Suprapubic skin (tissue), 4 donors: ENCODE data around the gene PCBP3. TPM values are rescaled to one million over a fixed set of nuclear protein-coding genes. Genes with fewer than 3 reads are reported as not detected.
A peak's percentile ranks its signal among the peaks of the same experiment; 100 is the strongest.
"Not testable (repeated sequence)": the region's sequence is repeated elsewhere in the genome, so short reads cannot be mapped to it uniquely, and the experiment has no call there.

Experiments
- DNase-seq, 2 donors: peaks; one replicate each; pipeline ENCODE4 v3.0.0-alpha.2; 2019; ENCODE audit warnings: low spot score in 2 of 2
- H3K27ac ChIP-seq: fragments of 200-600 bp; sonication (generic); one replicate; pipeline ENCODE4 v1.5.1; 2019
- H3K27me3 ChIP-seq: fragments of 200-600 bp; sonication (generic); one replicate; pipeline ENCODE4 v1.5.1; 2019
- H3K36me3 ChIP-seq: fragments of 200-600 bp; sonication (generic); one replicate; pipeline ENCODE4 v1.5.1; 2019
- H3K4me1 ChIP-seq: fragments of 200-600 bp; sonication (generic); one replicate; pipeline ENCODE4 v1.5.1; 2019
- H3K4me3 ChIP-seq: fragments of 200-600 bp; sonication (generic); one replicate; pipeline ENCODE4 v1.5.1; 2019; ENCODE audit warnings: mild to moderate bottlenecking
- H3K9me3 ChIP-seq: fragments of 200-600 bp; sonication (generic); one replicate; pipeline ENCODE4 v1.5.1; 2019
- EP300 ChIP-seq: sonication (generic); formaldehyde crosslinking; IDR thresholded peaks from one replicate; pipeline ENCODE4 v1.6.1; 2017; ENCODE audit warnings: antibody characterized with exemption
- POLR2A ChIP-seq, 2 donors: fragments of 450-650 bp; IDR thresholded peaks; one replicate each; pipeline ENCODE4 v1.6.1; 2017; ENCODE audit warnings: antibody characterized with exemption in 2 of 2, mild to moderate bottlenecking in 2 of 2, moderate library complexity in 2 of 2
- POLR2AphosphoS5 ChIP-seq, 3 donors: sonication (generic); formaldehyde crosslinking; IDR thresholded peaks; one replicate each; pipeline ENCODE4 v1.6.1; 2017; ENCODE audit warnings: antibody characterized with exemption in 3 of 3
- WGBS: methylation state at CpG from one replicate; pipeline ENCODE4 v1.1.5; 2018; 5-methylcytosine and 5-hydroxymethylcytosine counted together
- total RNA-seq, 4 donors: library from RNA; depleted of rRNA; stranded (reverse); fragments of >200 nt; gene quantifications; one replicate each; pipeline ENCODE4 v1.1.0, GENCODE V29; 2016
- TF ChIP-seq, protein P1 (sequence below), 2 donors: fragments of 200-600 bp in 1 of 2; fragments of 450-650 bp in 1 of 2; sonication (generic) in 1 of 2; IDR thresholded peaks; one replicate each; pipeline ENCODE4 v1.5.1; 2016 to 2019; ENCODE audit warnings: antibody characterized with exemption in 2 of 2, mild to moderate bottlenecking in 1 of 2, moderate library complexity in 1 of 2

PCBP3 gene
- total RNA-seq, 4 donors from 2014 or later, result 0.97 to 7.3 (median 2.7) TPM

GRCh38 chr21:45948576-45949141, 305.1 kb downstream of the PCBP3 start:
- Histone ChIP-seq H3K36me3 (no peaks in the 10 kb centered on the region), H3K9me3 (no peaks in the 10 kb centered on the region), H3K4me3 (no peak overlapping the region), H3K27ac (peak overlapping the region; percentile 78), H3K4me1 (peaks cover 29% of the 10 kb centered on the region), H3K27me3 (no peaks in the 10 kb centered on the region)
- TF ChIP-seq POLR2AphosphoS5 (IDR thresholded peaks at IDR 0.05), result no peak
- no peak for TF ChIP-seq POLR2A (IDR thresholded peaks at IDR 0.05)
- TF ChIP-seq EP300, result no peak
- TF ChIP-seq, protein P1, sequence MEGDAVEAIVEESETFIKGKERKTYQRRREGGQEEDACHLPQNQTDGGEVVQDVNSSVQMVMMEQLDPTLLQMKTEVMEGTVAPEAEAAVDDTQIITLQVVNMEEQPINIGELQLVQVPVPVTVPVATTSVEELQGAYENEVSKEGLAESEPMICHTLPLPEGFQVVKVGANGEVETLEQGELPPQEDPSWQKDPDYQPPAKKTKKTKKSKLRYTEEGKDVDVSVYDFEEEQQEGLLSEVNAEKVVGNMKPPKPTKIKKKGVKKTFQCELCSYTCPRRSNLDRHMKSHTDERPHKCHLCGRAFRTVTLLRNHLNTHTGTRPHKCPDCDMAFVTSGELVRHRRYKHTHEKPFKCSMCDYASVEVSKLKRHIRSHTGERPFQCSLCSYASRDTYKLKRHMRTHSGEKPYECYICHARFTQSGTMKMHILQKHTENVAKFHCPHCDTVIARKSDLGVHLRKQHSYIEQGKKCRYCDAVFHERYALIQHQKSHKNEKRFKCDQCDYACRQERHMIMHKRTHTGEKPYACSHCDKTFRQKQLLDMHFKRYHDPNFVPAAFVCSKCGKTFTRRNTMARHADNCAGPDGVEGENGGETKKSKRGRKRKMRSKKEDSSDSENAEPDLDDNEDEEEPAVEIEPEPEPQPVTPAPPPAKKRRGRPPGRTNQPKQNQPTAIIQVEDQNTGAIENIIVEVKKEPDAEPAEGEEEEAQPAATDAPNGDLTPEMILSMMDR (IDR thresholded peaks at IDR 0.05), result no peak
- DNase-seq, result peak in 1 of 2 donors; percentile 64
- 74% methylated on average over 24 of the region's 29 CpGs for WGBS

- 54% methylated on average over 29 of the region's 35 CpGs for whole genome bisulfite sequencing
- Histone ChIP-seq H3K9me3 (no peaks in the 10 kb centered on the region), H3K4me3 (peak overlapping the region; percentile 29), H3K36me3 (no peaks in the 10 kb centered on the region), H3K27ac (peak overlapping the region; percentile 78), H3K4me1 (peaks cover 39% of the 10 kb centered on the region), H3K27me3 (no peaks in the 10 kb centered on the region)
- DNase-seq, result peak; percentile 78 to 87
- TF ChIP-seq, protein P1 (IDR thresholded peaks at IDR 0.05), result no peak
- TF ChIP-seq EP300 (no peak), POLR2AphosphoS5 (IDR thresholded peaks at IDR 0.05) (no peak)
These were observed 306.6 kb downstream of the PCBP3 start for GRCh38 chr21:45949928-45950739.

DNA sequence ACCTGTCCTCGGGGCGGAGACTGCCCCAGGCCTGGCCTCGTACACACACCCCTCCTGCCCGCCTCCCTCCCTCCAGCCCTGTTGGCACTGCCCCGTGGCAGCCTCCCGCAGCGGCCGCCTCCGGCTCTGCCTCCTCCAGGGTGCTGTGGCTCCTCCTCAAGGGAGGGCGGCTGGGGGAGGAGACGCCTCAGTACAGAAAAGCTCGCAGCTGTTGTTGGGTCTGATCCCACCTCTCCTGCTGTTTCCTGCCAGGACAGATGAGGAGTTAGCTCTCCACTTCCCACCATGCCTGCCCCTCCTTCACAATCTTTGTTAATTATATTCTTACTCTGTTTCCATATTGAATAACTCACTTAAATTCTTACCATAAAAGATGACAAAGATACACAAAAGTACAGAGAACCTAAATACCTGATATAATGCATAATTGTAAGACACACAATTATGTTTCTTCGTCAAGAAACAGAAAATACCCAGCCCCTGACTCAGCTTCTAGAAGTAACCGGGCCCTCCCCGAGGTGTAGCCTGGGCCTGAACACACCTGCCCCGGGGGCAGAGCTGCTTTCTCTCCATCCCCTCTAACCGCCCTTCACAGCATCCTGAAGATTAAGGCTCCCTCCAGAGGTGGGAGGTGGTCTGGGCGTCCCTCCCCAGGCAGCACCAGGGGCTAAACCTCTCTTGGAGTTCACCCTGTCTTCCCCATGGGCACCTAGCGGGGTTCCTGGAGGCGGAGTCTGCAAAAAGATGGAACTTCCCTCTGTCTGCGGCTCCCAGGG, 307.4 kb downstream of the PCBP3 start:
- Histone ChIP-seq H3K36me3 (no peaks in the 10 kb centered on the region), H3K4me1 (peaks cover 39% of the 10 kb centered on the region), H3K27me3 (no peaks in the 10 kb centered on the region), H3K9me3 (no peaks in the 10 kb centered on the region), H3K27ac (peak overlapping the region; percentile 78), H3K4me3 (peak overlapping the region; percentile 29)
- peak in 1 of 2 donors; percentile 77 for DNase-seq
- TF ChIP-seq EP300, result no peak
- TF ChIP-seq POLR2AphosphoS5 (IDR thresholded peaks at IDR 0.05), result no peak
- no peak for TF ChIP-seq POLR2A (IDR thresholded peaks at IDR 0.05)
- TF ChIP-seq, protein P1 (IDR thresholded peaks at IDR 0.05), result no peak
- 37% methylated on average over 17 of the region's 21 CpGs for WGBS

GRCh38 chr21:45951676-45952075, 308.2 kb downstream of the PCBP3 start:
- H3K36me3 ChIP-seq, result no peaks in the 10 kb centered on the region
- peak in 1 of 2 donors; percentile 46 for DNase-seq
- peaks cover 39% of the 10 kb centered on the region for H3K4me1 ChIP-seq
- TF ChIP-seq EP300 (no peak), POLR2A (IDR thresholded peaks at IDR 0.05) (no peak), POLR2AphosphoS5 (IDR thresholded peaks at IDR 0.05) (no peak)
- TF ChIP-seq, protein P1 (IDR thresholded peaks at IDR 0.05), result no peak
- no peak overlapping the region for H3K4me3 ChIP-seq
- H3K9me3 ChIP-seq, result no peaks in the 10 kb centered on the region
- 83% methylated on average over 6 of the region's 15 CpGs for WGBS
- H3K27ac ChIP-seq, result no peak overlapping the region
- no peaks in the 10 kb centered on the region for H3K27me3 ChIP-seq

GRCh38 chr21:45952527-45952926, 309.0 kb downstream of the PCBP3 start:
- 80% methylated on average over 10 of the region's 10 CpGs for WGBS
- H3K4me3 ChIP-seq, H3K27me3 ChIP-seq, H3K27ac ChIP-seq, H3K36me3 ChIP-seq, H3K9me3 ChIP-seq: not testable (repeated sequence)
- H3K4me1 ChIP-seq, result peaks cover 45% of the 10 kb centered on the region
- DNase-seq, result peak in 1 of 2 donors; percentile 38
